Astrocyte (in vitro differentiated cells and primary cell): ENCODE measurements around the gene APOA1. TPM values are rescaled to one million over a fixed set of nuclear protein-coding genes. Genes with fewer than 3 reads are reported as not detected.

Experiments
- DNase-seq: peaks from one replicate; pipeline ENCODE4 v3.0.0-alpha.2; 2010; ENCODE audit warnings: low read depth
- FAIRE-seq: peaks from 2 replicates; lab custom pipeline; 2011; peaks lifted over from hg19 to GRCh38; lab: Jason Lieb, UNC
- H2AFZ ChIP-seq: 2 replicates; pipeline ENCODE4 v1.6.0; 2012; ENCODE audit warnings: low read depth, low read length, inconsistent platforms
- H3K27ac ChIP-seq: 2 replicates; pipeline ENCODE4 v1.5.1; 2011; ENCODE audit warnings: low read depth, low read length, inconsistent platforms
- H3K27me3 ChIP-seq: 2 replicates; pipeline ENCODE4 v1.6.0; 2011; ENCODE audit warnings: low read length, inconsistent platforms; ENCODE audit not compliant: insufficient read depth
- H3K36me3 ChIP-seq: 2 replicates; pipeline ENCODE4 v1.5.1; 2011; ENCODE audit warnings: low read length, inconsistent platforms; ENCODE audit not compliant: insufficient read depth
- H3K4me1 ChIP-seq: 2 replicates; pipeline ENCODE4 v1.5.1; 2011; ENCODE audit warnings: low read length, inconsistent platforms; ENCODE audit not compliant: insufficient read depth
- H3K4me2 ChIP-seq: 2 replicates; pipeline ENCODE4 v1.6.0; 2012; ENCODE audit warnings: low read length, inconsistent platforms
- H3K4me3 ChIP-seq: 2 replicates; pipeline ENCODE4 v1.5.1; 2011; ENCODE audit warnings: low read depth, mild to moderate bottlenecking, low read length, inconsistent platforms; ENCODE audit not compliant: insufficient read depth
- H3K79me2 ChIP-seq: 2 replicates; pipeline ENCODE4 v1.6.0; 2012; ENCODE audit warnings: mild to moderate bottlenecking, low read length, inconsistent platforms; ENCODE audit not compliant: insufficient read depth
- H3K9ac ChIP-seq: 2 replicates; pipeline ENCODE4 v1.6.0; 2012; ENCODE audit warnings: mild to moderate bottlenecking, low read length, inconsistent platforms
- H3K9me3 ChIP-seq: 2 replicates; pipeline ENCODE4 v1.5.1; 2012; ENCODE audit warnings: low read depth, mild to moderate bottlenecking, low read length, inconsistent platforms; ENCODE audit not compliant: insufficient read depth
- H4K20me1 ChIP-seq: 2 replicates; pipeline ENCODE4 v1.6.0; 2012; ENCODE audit warnings: low read length, inconsistent platforms; ENCODE audit not compliant: insufficient read depth
- H3K27ac Mint-ChIP-seq: one replicate; pipeline ENCODE4 v1.8.0; 2021; ENCODE audit warnings: mild to moderate bottlenecking, mixed read lengths; ENCODE audit not compliant: unreplicated experiment
- H3K27me3 Mint-ChIP-seq: one replicate; pipeline ENCODE4 v1.8.0; 2021; ENCODE audit warnings: low read depth, mixed read lengths; ENCODE audit not compliant: unreplicated experiment
- H3K36me3 Mint-ChIP-seq: one replicate; pipeline ENCODE4 v1.8.0; 2021; ENCODE audit warnings: low read depth, mixed read lengths; ENCODE audit not compliant: unreplicated experiment
- H3K4me1 Mint-ChIP-seq: one replicate; pipeline ENCODE4 v1.8.0; 2021; ENCODE audit warnings: low read depth, mixed read lengths; ENCODE audit not compliant: unreplicated experiment
- H3K4me3 Mint-ChIP-seq: one replicate; pipeline ENCODE4 v1.8.0; 2021; ENCODE audit warnings: mild to moderate bottlenecking, moderate library complexity, mixed read lengths; ENCODE audit not compliant: unreplicated experiment
- H3K9me3 Mint-ChIP-seq: one replicate; pipeline ENCODE4 v1.8.0; 2021; ENCODE audit warnings: mild to moderate bottlenecking, mixed read lengths; ENCODE audit not compliant: unreplicated experiment
- CTCF ChIP-seq: IDR thresholded peaks from 2 replicates; pipeline ENCODE4 v1.5.1; 2011; ENCODE audit warnings: low read depth, mild to moderate bottlenecking, inconsistent platforms, low read length, moderate library complexity; ENCODE audit not compliant: insufficient read depth
- EZH2 ChIP-seq: IDR thresholded peaks from 2 replicates; pipeline ENCODE4 v1.6.1; 2012; ENCODE audit warnings: mild to moderate bottlenecking, low read length, inconsistent platforms; ENCODE audit not compliant: insufficient read depth
- total RNA-seq: library from RNA; stranded (reverse); gene quantifications from 2 replicates; pipeline ENCODE4 v1.2.1, GENCODE V29; 2021

The APOA1 gene
- total RNA-seq, 1 donor from 2014 or later = 6.0 TPM

GRCh38 chr11:116825854-116826750, 11.3 kb downstream of the APOA1 start:
- Histone ChIP-seq H2AFZ (no peak overlapping the region), H3K9ac (no peak overlapping the region), H3K79me2 (no peaks in the 10 kb centered on the region), H4K20me1 (no peaks in the 10 kb centered on the region), H3K4me2 (no peak overlapping the region), H3K27ac (no peak overlapping the region), H3K9me3 (no peaks in the 10 kb centered on the region), H3K36me3 (no peaks in the 10 kb centered on the region), H3K4me1 (no peaks in the 10 kb centered on the region), H3K27me3 (no peaks in the 10 kb centered on the region), H3K4me3 (no peak overlapping the region)
- H3K4me1 Mint-ChIP-seq = no peaks in the 10 kb centered on the region
- peak overlapping the region; percentile 34 for H3K27ac Mint-ChIP-seq
- peaks cover 2% of the 10 kb centered on the region for H3K36me3 Mint-ChIP-seq
- no peak for FAIRE-seq
- no peak for DNase-seq
- H3K27me3 Mint-ChIP-seq = peaks cover 20% of the 10 kb centered on the region
- no peaks in the 10 kb centered on the region for H3K9me3 Mint-ChIP-seq
- TF ChIP-seq EZH2 = no peak
- no peak for TF ChIP-seq CTCF
- no peak overlapping the region for H3K4me3 Mint-ChIP-seq

- H3K4me1 ChIP-seq = no peaks in the 10 kb centered on the region
- TF ChIP-seq EZH2 (no peak), CTCF (no peak)
- H3K9ac ChIP-seq = no peak overlapping the region
- DNase-seq (no peak), FAIRE-seq (no peak)
- no peak overlapping the region for H3K27ac Mint-ChIP-seq
- no peaks in the 10 kb centered on the region for H4K20me1 ChIP-seq
- H3K27ac ChIP-seq = no peak overlapping the region
- H2AFZ ChIP-seq = no peak overlapping the region
- no peaks in the 10 kb centered on the region for H3K9me3 Mint-ChIP-seq
- H3K4me3 ChIP-seq = no peak overlapping the region
- H3K4me3 Mint-ChIP-seq = no peak overlapping the region
- H3K9me3 ChIP-seq = no peaks in the 10 kb centered on the region
- H3K27me3 Mint-ChIP-seq = peaks cover 22% of the 10 kb centered on the region
- no peaks in the 10 kb centered on the region for H3K79me2 ChIP-seq
- peaks cover 2% of the 10 kb centered on the region for H3K36me3 Mint-ChIP-seq
- no peaks in the 10 kb centered on the region for H3K27me3 ChIP-seq
- no peaks in the 10 kb centered on the region for H3K4me1 Mint-ChIP-seq
- H3K4me2 ChIP-seq = no peak overlapping the region
- no peaks in the 10 kb centered on the region for H3K36me3 ChIP-seq
These were observed 12.0 kb downstream of the APOA1 start for GRCh38 chr11:116825434-116825833.
